B cell (primary cell): ENCODE results near the gene WDFY4. TPM values are rescaled to one million over a fixed set of nuclear protein-coding genes. Genes with fewer than 3 reads are reported as not detected.
A peak's percentile ranks its signal among the peaks of the same experiment; 100 is the strongest.

ENCODE experiments used
- ATAC-seq: fragments of 200-7000 bp; cut with Tn5 transposase; one replicate; pipeline ENCODE4 v1.10.0; 2021; ENCODE audit warnings: low read depth, mild to moderate bottlenecking, moderate number of reproducible peaks, moderate library complexity
- CTCF ChIA-PET: fragments of 350-600 bp; sonication (Branson Sonifier 250); formaldehyde crosslinking; loops from one replicate; lab custom pipeline; 2021; ENCODE audit warnings: antibody characterized with exemption, inconsistent platforms; lab: Charles Lee
- POLR2A ChIA-PET: fragments of 350-600 bp; sonication (Branson Sonifier 250); formaldehyde crosslinking; loops from one replicate; lab custom pipeline; 2021; ENCODE audit warnings: antibody characterized with exemption; lab: Charles Lee
- DNase-seq: peaks from one replicate; pipeline ENCODE4 v3.0.0; 2013
- H2AFZ ChIP-seq: 2 replicates; pipeline ENCODE4 v1.6.1; 2012; ENCODE audit warnings: mild to moderate bottlenecking, low read depth, low read length; ENCODE audit not compliant: insufficient read depth, poor library complexity, severe bottlenecking
- H3K27ac ChIP-seq, 2 donors: 1 replicate in 1 of 2; 2 replicates in 1 of 2; pipeline ENCODE4 v1.5.1; 2012 to 2013; ENCODE audit warnings: low read length in 2 of 2, mild to moderate bottlenecking in 2 of 2, moderate library complexity in 1 of 2
- H3K27me3 ChIP-seq, 4 experiments: fragments of 200-600 bp in 1 of 4; sonication (generic) in 1 of 4; replicated peaks in 1 of 4; 1 replicate in 2 of 4; 2 replicates in 2 of 4; pipeline versions ENCODE4 v1.6.1 to v1.7.0; 2013 to 2016; ENCODE audit warnings: low read length in 3 of 4, mild to moderate bottlenecking in 2 of 4, mixed read lengths in 1 of 4, moderate library complexity in 1 of 4; ENCODE audit not compliant: insufficient read depth in 4 of 4, control insufficient read depth in 3 of 4; ENCODE audit errors: control extremely low read depth in 1 of 4
- H3K36me3 ChIP-seq, 2 experiments: replicated peaks in 1 of 2; 1 replicate in 1 of 2; 2 replicates in 1 of 2; pipeline versions ENCODE4 v1.6.1 to v1.7.1; 2013; ENCODE audit warnings: low read length in 1 of 2; ENCODE audit not compliant: insufficient read depth in 2 of 2, control insufficient read depth in 1 of 2; ENCODE audit errors: control extremely low read depth in 1 of 2, extremely low read depth in 1 of 2
- H3K4me1 ChIP-seq, 2 donors: fragments of 200-600 bp in 1 of 2; sonication (generic) in 1 of 2; 1 replicate in 1 of 2; 2 replicates in 1 of 2; pipeline versions ENCODE4 v1.5.1 to v1.6.1; 2013 to 2017; ENCODE audit warnings: low read length in 2 of 2; ENCODE audit not compliant: control insufficient read depth in 2 of 2, insufficient read depth in 2 of 2
- H3K4me2 ChIP-seq: replicated peaks from 2 replicates; pipeline ENCODE3; 2012; ENCODE audit warnings: mild to moderate bottlenecking, low read depth, low read length; ENCODE audit not compliant: poor library complexity, severe bottlenecking
- H3K4me3 ChIP-seq, 5 experiments: fragments of 200-600 bp in 1 of 5; sonication (generic) in 1 of 5; 1 replicate in 3 of 5; 2 replicates in 2 of 5; pipeline versions ENCODE4 v1.5.1 to v1.7.0; 2011 to 2016; ENCODE audit warnings: low read length in 4 of 5, mild to moderate bottlenecking in 4 of 5, low read depth in 2 of 5, control low read depth in 1 of 5, moderate library complexity in 1 of 5; ENCODE audit not compliant: insufficient read depth in 1 of 5; ENCODE audit errors: control extremely low read depth in 1 of 5, extremely low read depth in 1 of 5
- H3K79me2 ChIP-seq: fragments of 200-600 bp; sonication (generic); one replicate; pipeline ENCODE4 v1.6.0; 2016; ENCODE audit warnings: low read length; ENCODE audit not compliant: control insufficient read depth, insufficient read depth
- H3K9ac ChIP-seq: fragments of 200-600 bp; sonication (generic); 2 replicates; pipeline ENCODE4 v1.6.1; 2017; ENCODE audit warnings: mild to moderate bottlenecking, low read length, moderate library complexity
- H3K9me3 ChIP-seq, 3 donors: one replicate each; pipeline versions ENCODE4 v1.6.1 to v1.7.1; 2013; ENCODE audit warnings: low read length in 2 of 3; ENCODE audit not compliant: control insufficient read depth in 2 of 3, insufficient read depth in 1 of 3; ENCODE audit errors: control extremely low read depth in 1 of 3
- H4K20me1 ChIP-seq: 2 replicates; pipeline ENCODE4 v1.6.0; 2012; ENCODE audit warnings: mild to moderate bottlenecking, low read length; ENCODE audit not compliant: insufficient read depth, control insufficient read depth, poor library complexity, severe bottlenecking
- H3K27ac Mint-ChIP-seq: one replicate; pipeline ENCODE4 v1.8.0; 2021; ENCODE audit warnings: mixed read lengths
- H3K27me3 Mint-ChIP-seq: one replicate; pipeline ENCODE4 v1.8.0; 2021; ENCODE audit warnings: mixed read lengths
- H3K4me1 Mint-ChIP-seq: one replicate; pipeline ENCODE4 v1.8.0; 2021; ENCODE audit warnings: mixed read lengths
- H3K4me3 Mint-ChIP-seq: one replicate; pipeline ENCODE4 v1.8.0; 2021; ENCODE audit warnings: mixed read lengths
- H3K9me3 Mint-ChIP-seq: one replicate; pipeline ENCODE4 v1.8.0; 2022; ENCODE audit warnings: mixed read lengths; ENCODE audit not compliant: insufficient read depth
- CTCF ChIP-seq: fragments of 200-600 bp; IDR thresholded peaks from one replicate; pipeline ENCODE4 v1.8.0; 2022; ENCODE audit warnings: antibody characterized with exemption, mild to moderate bottlenecking
- EZH2 ChIP-seq: IDR thresholded peaks from 2 replicates; pipeline ENCODE4 v1.6.1; 2012; ENCODE audit warnings: borderline replicate concordance, low read depth, mild to moderate bottlenecking, moderate library complexity, low read length; ENCODE audit not compliant: insufficient read depth, poor library complexity, severe bottlenecking
- WGBS: methylation state at CpG from one replicate; pipeline ENCODE4 v1.1.5; 2013; ENCODE audit warnings: missing lambda C conversion rate; ENCODE audit not compliant: insufficient coverage; 5-methylcytosine and 5-hydroxymethylcytosine counted together
- intact Hi-C: fragments of 100-400 bp; cut with micrococcal nuclease; formaldehyde crosslinking; loops from one replicate; pipeline ENCODE4 v1.10.0; 2022
- polyA plus RNA-seq: library from polyadenylated mRNA; depleted of rRNA; stranded (reverse); fragments of >200 nt; gene quantifications from 2 replicates; pipeline ENCODE4 v1.2.3, GENCODE V29; 2012
- total RNA-seq, 2 donors: library from RNA; stranded (reverse); fragments of 120-200 nt in 1 of 2; gene quantifications; 1 replicate in 1 of 2; 2 replicates in 1 of 2; pipeline versions ENCODE4 v1.2.3 to v1.2.4, GENCODE V29; 2013 to 2022

Gene WDFY4
- total and polyA plus RNA-seq, 2 donors (not counting 1 experiment from before 2014, with no cell fraction given): 262 to 560 TPM

GRCh38 chr10:48772059-48772458, 87.4 kb downstream of the WDFY4 start:
- peaks cover 92% of the 10 kb centered on the region for H4K20me1 ChIP-seq
- TF ChIP-seq CTCF: no peak
- no peak for TF ChIP-seq EZH2
- peaks cover 19% of the 10 kb centered on the region for H3K4me1 Mint-ChIP-seq
- H3K9me3 Mint-ChIP-seq: peaks cover 2% of the 10 kb centered on the region
- H3K36me3 ChIP-seq: peaks cover 2 to 90% of the 10 kb centered on the region in 2 experiments
- H3K9me3 ChIP-seq: peaks cover 0 to 6% (median 3%) of the 10 kb centered on the region in 3 donors
- no peak overlapping the region for H3K4me2 ChIP-seq
- ChIA-PET CTCF (interaction anchor here (0.9 kb wide), 2 partner anchors 58 to 114 kb away, joined by 3 to 4 read pairs; no protein-coding TSS in a partner anchor), POLR2A (no interaction called here)
- peaks cover 80% of the 10 kb centered on the region for H3K79me2 ChIP-seq
- no peak for ATAC-seq
- intact Hi-C loops: no loop called here
- DNase-seq: no peak
- 99% methylated on average over 10 of the region's 10 CpGs for WGBS
- no peak overlapping the region for H3K9ac ChIP-seq
- no peak overlapping the region for H3K4me3 ChIP-seq
- H3K27me3 Mint-ChIP-seq: no peaks in the 10 kb centered on the region
- H3K27ac Mint-ChIP-seq: no peak overlapping the region
- no peak overlapping the region for H3K4me3 Mint-ChIP-seq
- H3K27ac ChIP-seq: no peak overlapping the region
- no peak overlapping the region for H2AFZ ChIP-seq
- H3K4me1 ChIP-seq: no peaks in the 10 kb centered on the region
- H3K27me3 ChIP-seq: no peaks in the 10 kb centered on the region

GRCh38 chr10:48773580-48773979, 88.9 kb downstream of the WDFY4 start:
- H3K27me3 Mint-ChIP-seq: no peaks in the 10 kb centered on the region
- Histone ChIP-seq H3K9ac (no peak overlapping the region), H2AFZ (no peak overlapping the region), H4K20me1 (peaks cover 92% of the 10 kb centered on the region), H3K9me3 (peaks cover 0 to 6% (median 3%) of the 10 kb centered on the region in 3 donors), H3K4me2 (no peak overlapping the region), H3K36me3 (peaks cover 2 to 92% of the 10 kb centered on the region in 2 experiments), H3K27me3 (no peaks in the 10 kb centered on the region), H3K79me2 (peaks cover 73% of the 10 kb centered on the region), H3K4me3 (no peak overlapping the region), H3K27ac (no peak overlapping the region), H3K4me1 (no peaks in the 10 kb centered on the region)
- H3K4me3 Mint-ChIP-seq: no peak overlapping the region
- H3K9me3 Mint-ChIP-seq: peaks cover 2% of the 10 kb centered on the region
- POLR2A ChIA-PET: no interaction called here
- peak overlapping the region; percentile 23 for H3K27ac Mint-ChIP-seq
- DNase-seq (no peak), ATAC-seq (no peak)
- no peak for TF ChIP-seq CTCF
- no peak for TF ChIP-seq EZH2
- 10% methylated on average over 2 of the region's 4 CpGs for WGBS
- CTCF ChIA-PET: no interaction called here
- intact Hi-C loops: no loop called here
- peaks cover 19% of the 10 kb centered on the region for H3K4me1 Mint-ChIP-seq
